PC-9 (cell line): ENCODE data around the gene GFER.
"Not testable (repeated sequence)": the region's sequence is repeated elsewhere in the genome, so short reads cannot be mapped to it uniquely, and the experiment has no call there.

Experiments
- EZH2 ChIP-seq: fragments of 200-600 bp; sonication (generic); IDR thresholded peaks from 2 replicates; pipeline ENCODE4 v1.8.0; 2017; ENCODE audit warnings: antibody characterized with exemption, low read depth
- TF ChIP-seq, protein P1 (sequence below): fragments of 200-600 bp; sonication (generic); conservative IDR thresholded peaks from 2 replicates; pipeline ENCODE4 v1.6.1; 2017; ENCODE audit warnings: mixed run types, antibody characterized with exemption, mild to moderate bottlenecking, moderate library complexity

DNA sequence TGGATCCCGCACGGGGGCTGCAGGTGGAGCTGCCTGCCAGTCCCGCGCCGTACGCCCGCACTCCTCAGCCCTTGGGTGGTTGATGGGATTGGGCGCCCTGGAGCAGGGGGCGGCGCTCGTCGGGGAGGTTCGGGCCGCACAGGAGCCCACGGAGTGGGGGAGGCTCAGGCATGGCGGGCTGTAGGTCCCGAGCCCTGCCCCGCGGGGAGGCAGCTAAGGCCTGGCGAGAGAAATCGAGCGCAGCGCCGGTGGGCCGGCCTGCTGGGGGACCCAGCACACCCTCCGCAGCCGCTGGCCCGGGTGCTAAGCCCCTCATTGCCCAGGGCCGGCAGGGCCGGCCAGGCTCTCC is 25.9 kb upstream of the GFER start:
- TF ChIP-seq, protein P1, sequence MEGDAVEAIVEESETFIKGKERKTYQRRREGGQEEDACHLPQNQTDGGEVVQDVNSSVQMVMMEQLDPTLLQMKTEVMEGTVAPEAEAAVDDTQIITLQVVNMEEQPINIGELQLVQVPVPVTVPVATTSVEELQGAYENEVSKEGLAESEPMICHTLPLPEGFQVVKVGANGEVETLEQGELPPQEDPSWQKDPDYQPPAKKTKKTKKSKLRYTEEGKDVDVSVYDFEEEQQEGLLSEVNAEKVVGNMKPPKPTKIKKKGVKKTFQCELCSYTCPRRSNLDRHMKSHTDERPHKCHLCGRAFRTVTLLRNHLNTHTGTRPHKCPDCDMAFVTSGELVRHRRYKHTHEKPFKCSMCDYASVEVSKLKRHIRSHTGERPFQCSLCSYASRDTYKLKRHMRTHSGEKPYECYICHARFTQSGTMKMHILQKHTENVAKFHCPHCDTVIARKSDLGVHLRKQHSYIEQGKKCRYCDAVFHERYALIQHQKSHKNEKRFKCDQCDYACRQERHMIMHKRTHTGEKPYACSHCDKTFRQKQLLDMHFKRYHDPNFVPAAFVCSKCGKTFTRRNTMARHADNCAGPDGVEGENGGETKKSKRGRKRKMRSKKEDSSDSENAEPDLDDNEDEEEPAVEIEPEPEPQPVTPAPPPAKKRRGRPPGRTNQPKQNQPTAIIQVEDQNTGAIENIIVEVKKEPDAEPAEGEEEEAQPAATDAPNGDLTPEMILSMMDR = not testable (repeated sequence)
- not testable (repeated sequence) for TF ChIP-seq EZH2
